Esophagus mucosa (tissue), 1 donor: ENCODE results near the gene BTBD9. TPM values are rescaled to one million over a fixed set of nuclear protein-coding genes. Genes with fewer than 3 reads are reported as not detected.

ENCODE experiments used
- ATAC-seq: fragments of 200-7000 bp; cut with Tn5 transposase; one replicate; pipeline ENCODE4 v1.9.1; 2020
- total RNA-seq: library from RNA; stranded (reverse); gene quantifications from one replicate; pipeline ENCODE4 v1.2.4, GENCODE V29; 2023
- donor health status: DM: yes; HTN: yes; CAD: no.

The BTBD9 gene
- total RNA-seq, 1 donor from 2014 or later: 13.4 TPM

DNA sequence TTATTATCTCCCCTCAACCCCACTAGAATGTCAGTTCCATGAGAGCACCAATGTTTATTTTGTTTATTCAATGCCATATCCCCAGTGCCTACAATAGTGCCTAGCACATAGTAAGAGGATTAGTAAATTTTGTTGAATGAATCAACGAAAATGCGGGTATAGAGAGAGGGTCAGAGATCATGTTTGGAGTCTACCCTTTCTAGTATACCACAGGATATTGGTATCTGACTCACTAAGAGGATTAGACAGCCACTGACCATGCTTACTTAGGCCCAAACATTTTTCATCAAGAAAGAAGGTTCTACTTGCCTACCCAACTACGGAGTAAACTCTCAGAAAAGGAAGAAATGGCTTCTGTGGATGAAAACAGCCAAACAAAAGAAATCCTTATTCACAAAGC lies 356.8 kb downstream of the BTBD9 start:
- no peak for ATAC-seq

DNA sequence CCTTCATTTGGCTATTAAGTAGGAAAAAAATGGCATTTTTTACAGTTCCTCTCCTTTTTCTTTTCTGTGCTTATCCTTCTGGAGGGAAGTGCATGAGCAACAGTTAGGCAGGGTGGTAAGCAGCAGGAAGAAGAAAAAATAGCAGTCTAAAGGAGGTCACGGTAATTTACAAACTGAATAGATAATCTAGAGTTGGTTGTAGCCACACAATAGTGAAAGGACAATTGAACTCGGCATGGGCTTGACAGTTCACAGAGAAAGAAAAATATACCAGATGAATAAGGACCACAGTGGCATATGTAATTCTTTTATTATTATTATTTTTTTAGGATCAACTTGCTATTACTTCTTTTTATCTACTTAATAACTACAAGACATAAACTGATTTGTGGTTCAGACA lies 358.6 kb downstream of the BTBD9 start:
- ATAC-seq: no peak

DNA sequence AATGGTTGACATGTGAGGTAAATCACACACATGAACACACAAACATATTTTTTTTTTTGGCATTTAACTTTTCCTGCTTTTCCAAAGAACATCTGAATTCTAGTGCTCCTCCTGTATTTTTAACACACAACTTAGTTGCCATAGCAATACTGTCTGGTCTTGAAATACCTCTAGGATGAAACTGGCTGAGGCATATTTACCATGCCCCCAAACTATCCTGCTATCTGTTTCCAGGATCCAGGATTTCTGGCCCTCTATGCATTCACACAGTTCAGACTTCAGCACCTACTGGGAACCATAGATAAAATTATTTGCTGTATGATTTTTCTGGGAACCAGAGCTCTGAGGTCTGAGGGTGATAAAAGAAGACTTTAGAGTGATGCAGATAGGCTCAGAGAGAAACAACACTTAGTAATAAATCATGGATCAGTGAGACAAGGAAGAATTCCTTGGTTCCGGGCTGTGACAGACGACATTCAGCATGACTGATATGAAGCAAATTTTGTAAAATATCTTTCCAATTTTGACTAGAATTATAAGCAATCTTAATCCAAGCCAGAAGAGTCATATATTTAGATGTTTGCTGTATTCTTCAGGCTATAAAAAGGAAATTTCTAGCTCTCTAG lies 359.7 kb downstream of the BTBD9 start:
- no peak for ATAC-seq

DNA sequence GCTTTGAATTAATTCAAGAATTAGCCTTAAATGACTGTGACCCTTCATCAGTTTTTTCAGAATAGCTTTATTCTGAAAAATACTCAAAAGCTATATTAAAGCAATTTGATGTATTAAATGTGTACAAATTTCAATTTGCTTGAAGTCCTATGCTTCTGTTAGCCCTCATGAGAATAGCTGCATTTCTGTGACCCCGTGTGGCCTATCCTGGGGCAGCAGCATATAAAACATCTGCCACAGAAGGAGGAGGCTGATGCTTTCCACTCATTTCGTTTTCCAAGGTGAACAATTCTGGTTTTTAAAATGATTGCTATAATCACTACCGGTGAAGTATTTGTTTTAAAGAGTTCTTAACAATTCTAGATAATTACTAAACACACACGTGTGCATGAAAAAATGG lies 360.3 kb downstream of the BTBD9 start:
- no peak for ATAC-seq

DNA sequence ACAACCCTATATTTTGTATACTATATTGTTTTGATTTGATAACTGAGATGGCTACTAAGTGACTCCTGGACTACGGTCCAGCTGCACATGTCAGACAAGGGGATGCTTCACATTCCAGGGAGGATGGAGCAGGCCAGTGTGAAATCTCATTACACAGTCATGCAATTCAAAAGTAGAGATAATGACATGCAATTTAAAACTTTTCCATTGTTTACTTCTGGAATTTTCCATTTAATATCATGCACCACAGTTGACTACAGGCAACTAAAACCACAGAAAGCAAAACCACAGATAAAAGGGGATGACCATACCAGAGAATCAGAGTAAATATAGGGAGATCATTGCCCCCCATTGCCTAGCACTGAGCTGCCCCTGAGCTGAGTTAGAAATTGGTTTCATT lies 366.4 kb downstream of the BTBD9 start:
- ATAC-seq: no peak

DNA sequence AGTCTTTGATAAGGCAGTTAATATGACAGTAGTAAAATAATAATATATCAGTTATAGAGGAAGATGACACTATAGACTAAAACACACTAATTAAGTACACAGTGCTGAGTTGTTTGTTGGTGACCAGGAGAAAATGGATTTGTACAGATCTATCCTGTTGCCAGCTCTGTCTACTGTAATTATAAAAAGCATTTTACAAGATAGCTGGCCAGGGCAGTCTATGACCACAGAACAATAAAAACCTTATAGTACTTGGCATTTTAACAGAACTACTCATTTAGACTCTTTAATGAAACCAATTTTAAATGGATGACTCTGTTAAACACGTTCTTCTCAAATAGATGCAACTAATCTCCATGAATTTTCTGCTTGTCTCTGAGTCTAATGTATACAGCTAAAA lies 367.5 kb downstream of the BTBD9 start:
- ATAC-seq: no peak

DNA sequence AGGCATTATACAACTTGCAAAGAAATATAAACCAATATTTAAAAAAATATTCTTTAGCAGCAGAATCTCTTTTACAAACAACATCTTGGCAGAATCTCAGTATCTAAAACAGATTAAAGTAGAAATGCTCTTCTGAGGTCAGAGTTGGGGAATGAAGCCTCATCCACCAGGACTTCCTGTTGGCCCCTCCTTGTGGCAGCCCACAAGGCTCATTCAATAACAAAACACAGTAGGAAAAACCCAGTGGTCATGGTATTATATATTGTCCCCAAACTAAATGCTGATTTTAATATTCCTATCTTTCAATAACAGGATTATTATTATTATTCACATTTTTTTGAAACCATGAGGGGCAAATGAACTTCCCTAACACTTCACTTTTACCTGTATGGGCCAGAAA lies 368.6 kb downstream of the BTBD9 start:
- no peak for ATAC-seq

DNA sequence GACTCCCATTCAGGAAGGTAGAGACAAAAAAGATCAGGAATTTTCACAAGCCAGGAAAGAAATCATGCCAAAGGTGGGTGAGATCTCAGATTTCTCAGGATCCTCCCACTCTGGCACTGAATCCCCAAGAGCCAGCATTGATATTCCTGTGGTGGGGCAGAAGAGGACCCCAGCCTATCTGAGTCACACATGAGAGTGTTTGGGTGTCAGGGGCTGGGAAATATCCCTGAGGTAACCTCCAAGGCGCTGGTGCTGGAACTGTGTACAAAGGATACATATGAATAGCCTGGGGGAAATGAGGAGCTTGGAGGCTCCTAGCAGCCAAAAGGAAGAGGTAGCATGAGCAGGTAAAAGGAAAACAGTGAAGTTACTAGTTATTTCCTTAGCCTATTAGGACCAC lies 369.4 kb downstream of the BTBD9 start:
- no peak for ATAC-seq

DNA sequence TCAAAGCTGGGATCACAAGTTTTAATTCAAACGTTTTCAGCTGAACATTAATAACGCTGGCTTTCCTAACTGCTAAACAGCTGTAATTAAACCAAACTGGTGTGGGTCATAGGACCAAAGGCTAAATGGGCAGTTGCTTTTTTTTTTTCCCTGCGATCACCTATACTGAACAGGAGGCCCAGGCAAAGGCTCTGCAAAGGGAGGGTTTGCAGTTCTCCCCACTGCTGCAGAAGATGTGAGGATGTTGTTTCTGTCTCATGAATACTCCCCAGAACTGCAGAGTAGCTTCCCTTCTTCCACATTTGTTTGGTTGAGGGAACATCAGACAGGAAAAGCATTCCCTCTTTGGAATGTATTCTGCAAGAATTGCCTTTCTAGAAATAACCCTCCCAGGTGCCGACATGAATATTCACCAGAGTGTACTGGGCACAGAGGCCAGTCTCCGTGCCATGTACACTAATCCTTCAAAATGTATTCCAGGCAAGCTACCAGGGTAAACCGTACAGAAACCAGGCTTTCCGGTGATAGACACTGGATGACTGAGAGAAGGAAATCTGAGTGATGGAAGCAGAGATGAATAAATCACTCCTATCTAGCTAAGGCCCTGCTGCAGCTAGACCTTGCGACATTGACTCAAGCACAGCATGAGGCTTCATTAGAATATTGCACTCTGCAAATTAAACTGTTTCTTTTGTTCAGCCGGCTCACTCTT lies 370.1 kb downstream of the BTBD9 start:
- no peak for ATAC-seq

DNA sequence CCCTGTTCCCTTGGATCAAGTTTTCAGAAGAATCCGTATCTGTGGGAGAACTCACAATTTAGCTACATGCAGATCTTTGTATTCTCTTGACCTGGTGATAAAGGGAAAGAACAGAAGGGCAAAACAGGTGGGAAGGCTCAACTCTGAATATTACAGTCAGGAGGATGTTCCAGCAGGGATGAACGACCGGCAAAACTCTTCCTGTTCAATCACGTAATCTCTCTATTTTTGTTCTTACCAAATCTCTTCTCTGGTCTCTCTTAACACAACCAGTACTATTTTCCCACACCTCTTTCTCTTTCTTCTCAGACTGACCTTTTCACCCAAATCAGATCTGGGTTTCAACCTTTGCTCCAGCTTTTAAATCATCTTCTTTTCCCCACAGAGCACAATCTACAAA lies 371.4 kb downstream of the BTBD9 start:
- no peak for ATAC-seq

DNA sequence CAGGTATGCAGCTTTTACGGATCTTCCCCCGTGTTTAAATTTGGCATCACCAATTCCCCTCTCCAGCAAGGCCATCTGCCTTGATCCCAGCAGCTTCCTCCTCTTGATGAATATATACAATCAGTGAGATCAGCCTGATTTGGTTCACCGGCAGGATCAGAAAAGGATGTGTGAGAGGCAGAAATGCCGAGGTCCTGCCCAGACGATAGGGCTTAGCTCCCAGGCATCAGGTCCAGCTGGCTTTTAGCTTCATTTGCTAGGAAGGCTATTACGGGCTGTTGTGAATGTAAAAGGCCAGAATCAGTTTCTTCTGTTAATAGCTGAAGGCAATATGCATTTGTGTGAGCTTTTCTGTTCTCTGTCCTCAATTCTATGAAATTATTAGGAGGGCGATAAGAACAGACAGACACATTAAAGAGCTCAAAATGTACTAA lies 372.8 kb downstream of the BTBD9 start:
- no peak for ATAC-seq

DNA sequence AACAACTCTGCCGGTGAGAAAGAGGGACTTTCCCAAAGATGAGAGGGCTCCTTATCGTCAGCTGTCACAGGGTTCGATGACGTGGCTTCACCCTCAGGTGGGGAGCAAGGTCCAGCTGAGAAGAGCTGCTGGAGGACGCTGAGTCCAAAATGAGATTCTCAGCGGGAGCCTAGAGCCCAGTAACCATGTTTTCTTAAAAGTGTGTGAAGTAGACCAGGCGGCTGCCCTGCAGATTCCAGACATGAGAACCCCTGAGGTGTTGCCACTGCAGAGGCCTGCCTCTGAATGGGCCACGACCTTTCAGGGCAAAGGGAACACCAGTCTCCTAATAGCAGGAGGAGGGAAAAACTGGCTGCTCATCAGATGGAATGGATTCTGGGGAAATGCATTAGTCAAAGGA lies 375.1 kb downstream of the BTBD9 start:
- no peak for ATAC-seq

DNA sequence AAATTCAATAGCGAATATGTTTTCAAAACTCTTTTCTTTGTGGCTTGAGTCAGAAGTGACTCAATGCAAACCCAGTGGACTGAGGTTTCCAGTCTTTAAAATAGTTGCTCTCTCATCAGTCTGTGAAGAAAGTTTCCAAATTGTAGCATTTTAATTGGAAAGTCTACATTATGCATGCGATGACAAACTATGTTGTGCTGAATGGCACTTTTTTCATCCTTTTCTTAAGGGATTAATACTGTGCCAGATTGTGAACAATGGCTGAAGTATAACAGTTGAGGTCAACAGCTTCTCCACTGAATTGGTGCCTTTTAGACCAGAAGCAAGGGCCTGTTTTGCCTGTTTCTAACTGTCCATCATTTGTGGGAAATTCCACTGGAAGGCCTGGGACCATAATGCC lies 377.1 kb downstream of the BTBD9 start:
- ATAC-seq: no peak

DNA sequence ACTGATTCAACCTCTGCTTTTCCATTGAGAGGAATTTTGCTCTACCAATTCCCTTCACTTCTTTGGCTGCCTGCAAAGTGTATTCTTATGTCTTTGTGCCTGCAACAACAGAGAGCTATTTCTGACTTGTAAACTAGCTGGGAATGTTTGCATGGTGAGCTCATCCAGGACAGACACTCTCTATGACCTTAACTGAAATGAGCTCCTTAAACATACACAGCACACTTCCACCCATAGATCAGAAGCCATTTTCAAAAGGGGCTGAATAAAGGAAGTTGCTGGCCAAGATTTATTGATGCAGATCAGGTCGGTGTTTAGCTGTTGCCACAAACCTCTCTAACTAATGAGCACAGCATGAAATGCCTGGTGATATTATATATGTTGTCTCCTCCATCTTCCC lies 377.7 kb downstream of the BTBD9 start:
- no peak for ATAC-seq

DNA sequence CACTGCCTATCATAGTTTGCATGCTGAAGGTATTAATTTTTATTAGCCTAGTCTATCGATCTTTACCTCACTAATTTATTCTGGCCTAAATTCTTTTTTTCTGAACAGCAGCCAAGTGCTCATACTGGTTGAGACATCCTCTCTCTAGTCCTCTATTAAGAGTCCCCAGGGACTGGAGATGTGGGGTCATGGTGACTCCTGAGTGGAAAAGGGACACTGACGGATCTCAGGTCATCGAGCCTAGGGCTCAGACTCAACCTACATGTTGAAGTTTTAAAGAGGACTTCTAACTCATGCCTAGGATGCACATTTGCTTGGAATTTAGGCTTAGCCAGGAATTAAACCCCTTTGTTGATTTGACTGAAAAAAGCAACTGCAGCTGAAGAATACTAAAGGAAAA lies 378.1 kb downstream of the BTBD9 start:
- no peak for ATAC-seq

DNA sequence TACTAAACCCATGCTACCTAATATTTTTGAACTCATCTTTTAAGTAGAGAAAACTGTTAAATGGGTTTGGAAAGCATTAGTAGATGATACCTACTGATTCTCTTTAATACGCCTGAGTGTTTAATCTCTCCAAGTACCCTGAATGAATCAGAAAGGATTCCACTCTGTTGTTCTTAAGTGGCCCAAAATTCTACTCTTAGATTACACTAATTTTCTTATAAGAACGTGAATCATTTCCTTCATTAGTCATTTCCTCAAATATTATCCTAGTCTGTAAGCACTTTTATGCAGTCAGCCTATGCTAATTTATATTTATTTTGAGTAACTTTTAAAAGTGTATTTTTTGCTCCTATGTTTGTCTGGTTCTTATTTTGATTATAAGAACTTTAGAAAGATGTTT lies 380.0 kb downstream of the BTBD9 start:
- no peak for ATAC-seq

DNA sequence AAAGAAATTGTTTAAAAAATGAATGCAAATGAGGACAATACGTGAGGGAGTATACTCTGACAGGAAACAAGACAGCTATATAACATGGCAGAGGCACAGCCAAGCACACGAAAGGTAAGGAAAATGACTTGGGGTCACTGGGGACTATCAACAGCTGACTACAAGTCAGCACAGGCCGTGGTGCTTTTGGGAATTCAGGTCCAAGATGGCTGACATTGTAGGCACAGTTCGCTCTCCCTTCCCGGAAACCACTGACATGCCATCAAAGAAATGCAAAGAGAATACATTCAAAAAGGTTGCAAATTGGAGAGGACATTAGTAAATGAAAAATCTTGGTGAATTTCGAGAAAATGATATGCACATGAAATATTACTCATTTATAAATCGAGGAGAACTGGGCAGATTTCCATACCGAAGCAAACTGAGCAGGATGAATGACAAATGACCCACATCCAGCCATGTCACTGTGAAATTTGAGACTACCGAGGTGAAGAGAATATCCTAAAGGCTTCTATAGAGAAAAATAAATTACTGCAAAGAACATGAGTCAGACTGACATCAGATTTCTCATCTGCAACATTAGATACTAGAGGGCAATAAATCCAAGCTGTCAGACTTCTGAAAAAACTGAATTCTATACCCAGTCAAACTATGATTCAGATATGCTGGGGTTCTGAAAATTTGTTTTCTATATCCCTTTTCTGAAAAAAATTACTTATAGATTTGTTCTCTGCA lies 391.1 kb downstream of the BTBD9 start:
- ATAC-seq: peak; percentile 52

DNA sequence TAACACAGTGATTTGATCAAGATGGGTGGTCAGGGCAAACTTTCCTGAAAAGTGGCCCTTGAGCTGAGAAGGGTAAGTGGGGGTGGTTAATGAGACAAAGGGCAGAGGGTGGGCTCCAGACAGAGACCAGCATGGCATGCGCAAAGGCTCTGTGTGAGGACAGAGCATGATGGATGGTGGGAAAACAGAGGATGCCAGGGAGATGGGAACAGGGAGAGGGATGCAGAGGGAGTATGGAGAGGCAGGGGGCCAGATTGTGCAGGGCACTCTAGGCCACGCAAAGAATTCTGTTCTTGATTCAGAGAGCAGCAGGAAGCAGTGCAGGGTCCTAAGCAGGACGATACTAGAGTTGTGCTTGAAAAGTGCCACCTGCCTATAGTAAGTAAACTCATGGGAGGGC lies 394.4 kb downstream of the BTBD9 start:
- ATAC-seq: no peak

DNA sequence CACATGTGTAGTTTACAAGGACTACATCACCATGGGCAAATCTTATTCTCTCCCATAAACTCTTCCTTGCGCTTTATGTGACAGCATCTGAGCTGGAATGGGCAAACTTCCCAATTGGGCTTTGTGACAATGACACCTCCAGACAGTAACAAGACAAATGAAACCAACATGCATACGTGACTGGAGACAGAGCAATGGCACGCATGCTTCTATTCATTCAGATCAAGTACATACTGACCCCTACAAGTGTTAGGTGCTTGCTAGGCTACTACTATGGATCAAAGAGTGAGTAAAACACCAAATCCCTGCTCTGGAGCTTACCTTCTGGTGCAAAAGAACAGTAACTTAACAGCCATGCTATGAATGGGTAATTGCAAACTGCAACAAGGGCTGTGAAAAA lies 394.9 kb downstream of the BTBD9 start:
- no peak for ATAC-seq

DNA sequence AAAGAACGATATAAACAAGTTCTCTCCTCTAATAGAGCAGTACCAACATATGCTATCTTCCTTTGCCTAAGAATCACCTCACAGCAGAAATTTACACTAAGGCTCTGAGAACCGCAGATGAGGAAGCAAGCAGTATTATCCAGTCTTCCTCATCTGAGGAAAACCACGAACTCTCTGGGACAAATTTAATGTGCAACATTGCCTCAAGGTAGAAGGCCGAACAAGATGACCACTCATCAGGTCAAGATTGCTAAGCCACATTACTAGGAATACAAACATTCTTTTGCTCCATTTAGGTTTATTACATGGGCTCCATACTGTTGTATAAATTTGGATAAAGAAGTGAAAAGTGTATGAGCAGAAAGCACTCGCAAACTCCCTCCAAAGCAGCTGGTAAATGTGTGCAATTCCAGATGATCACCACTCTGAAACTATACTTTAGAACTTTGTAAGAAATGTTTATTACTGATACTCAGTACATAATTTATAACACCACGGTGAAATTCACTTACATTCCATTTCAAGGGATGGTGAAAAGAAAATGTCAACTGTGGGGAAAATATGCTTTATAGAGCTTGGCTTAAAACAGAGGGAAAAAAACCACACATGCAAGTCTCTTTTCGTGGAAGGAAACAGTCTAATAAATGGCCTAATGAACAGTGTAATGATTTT lies 398.4 kb downstream of the BTBD9 start:
- ATAC-seq: no peak

DNA sequence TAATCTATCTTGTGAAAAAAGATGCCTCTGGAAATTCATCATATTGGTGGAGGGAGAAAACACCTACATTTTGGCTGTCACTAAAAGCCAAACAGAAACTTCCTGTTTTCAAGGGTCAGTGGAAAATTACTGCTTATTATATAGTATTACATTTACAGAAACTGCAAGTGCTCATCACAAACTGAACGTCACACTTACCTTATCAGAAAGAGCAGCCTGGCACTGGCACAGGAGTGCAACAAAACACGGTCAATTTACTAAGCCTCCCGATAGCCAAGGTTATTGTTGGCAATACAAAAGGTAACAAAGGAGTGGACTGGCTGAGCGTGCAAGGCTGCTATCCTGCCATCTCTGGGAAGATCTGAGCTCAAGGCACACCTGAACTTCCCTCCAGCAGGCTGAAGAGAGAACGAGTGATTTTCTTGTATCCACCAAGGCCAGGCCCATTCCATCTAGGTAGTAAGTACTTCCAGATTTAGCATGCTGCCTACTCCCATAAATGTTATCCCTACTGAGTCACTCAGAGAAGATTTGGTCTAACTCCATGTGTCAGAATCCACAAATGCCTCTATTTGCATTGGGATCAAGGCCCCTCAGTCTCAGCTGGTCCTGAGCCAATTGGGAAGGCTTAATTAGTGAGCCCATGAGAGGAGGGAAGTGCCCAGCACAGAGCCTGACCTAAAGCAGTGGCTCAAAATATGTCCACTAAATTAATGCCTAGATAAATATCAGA lies 399.8 kb downstream of the BTBD9 start:
- ATAC-seq: peak; percentile 28

DNA sequence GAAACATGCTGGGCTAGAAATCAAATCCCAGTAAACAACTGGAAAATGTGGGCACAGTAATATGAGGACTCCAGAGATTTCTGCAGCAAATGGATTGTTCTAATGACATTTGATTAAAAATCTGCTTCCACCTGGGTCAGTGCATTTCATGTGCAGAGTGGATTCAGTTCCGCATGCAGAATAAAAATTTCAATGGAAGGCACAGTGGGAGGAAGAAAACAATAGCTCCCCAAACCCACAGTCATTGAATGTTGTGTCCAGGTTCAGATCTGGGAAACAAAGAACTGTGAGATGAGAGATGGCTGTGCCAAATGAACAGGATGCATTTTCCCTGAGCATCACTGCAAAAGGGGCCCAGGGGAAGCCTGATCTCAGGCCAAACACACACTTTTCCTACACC lies 403.1 kb downstream of the BTBD9 start:
- ATAC-seq: no peak
